Type B pancreatic cell (in vitro differentiated cells): ENCODE results near the gene TRAF3IP1. TPM values are rescaled to one million over a fixed set of nuclear protein-coding genes. Genes with fewer than 3 reads are reported as not detected.

Experiments
- DNase-seq: peaks from one replicate; pipeline ENCODE4 v3.0.0; 2021; ENCODE audit warnings: mixed read lengths; ENCODE audit not compliant: unreplicated experiment; ENCODE audit errors: extremely low spot score
- H3K27ac Mint-ChIP-seq: 2 replicates; pipeline ENCODE4 v1.8.0; 2021; ENCODE audit warnings: mild to moderate bottlenecking, mixed read lengths
- H3K27me3 Mint-ChIP-seq: 2 replicates; pipeline ENCODE4 v1.8.0; 2021; ENCODE audit warnings: mixed read lengths
- H3K36me3 Mint-ChIP-seq: 2 replicates; pipeline ENCODE4 v1.8.0; 2021; ENCODE audit warnings: mixed read lengths
- H3K4me1 Mint-ChIP-seq: one replicate; pipeline ENCODE4 v1.8.0; 2021; ENCODE audit warnings: mixed read lengths; ENCODE audit not compliant: unreplicated experiment
- H3K4me3 Mint-ChIP-seq: 2 replicates; pipeline ENCODE4 v1.8.0; 2021; ENCODE audit warnings: mild to moderate bottlenecking, mixed read lengths
- H3K9me3 Mint-ChIP-seq: 2 replicates; pipeline ENCODE4 v1.8.0; 2021; ENCODE audit warnings: mixed read lengths
- total RNA-seq: library from RNA; stranded (reverse); gene quantifications from 2 replicates; pipeline ENCODE4 v1.2.1, GENCODE V29; 2021; ENCODE audit warnings: low replicate concordance
- TF ChIP-seq, protein P1 (sequence below): fragments of 200-600 bp; sonication (generic); conservative IDR thresholded peaks from 2 replicates; pipeline ENCODE4 v1.5.0; 2021; ENCODE audit warnings: antibody characterized with exemption, mild to moderate bottlenecking

Gene TRAF3IP1
- total RNA-seq, 1 donor from 2014 or later: 20.9 TPM

DNA sequence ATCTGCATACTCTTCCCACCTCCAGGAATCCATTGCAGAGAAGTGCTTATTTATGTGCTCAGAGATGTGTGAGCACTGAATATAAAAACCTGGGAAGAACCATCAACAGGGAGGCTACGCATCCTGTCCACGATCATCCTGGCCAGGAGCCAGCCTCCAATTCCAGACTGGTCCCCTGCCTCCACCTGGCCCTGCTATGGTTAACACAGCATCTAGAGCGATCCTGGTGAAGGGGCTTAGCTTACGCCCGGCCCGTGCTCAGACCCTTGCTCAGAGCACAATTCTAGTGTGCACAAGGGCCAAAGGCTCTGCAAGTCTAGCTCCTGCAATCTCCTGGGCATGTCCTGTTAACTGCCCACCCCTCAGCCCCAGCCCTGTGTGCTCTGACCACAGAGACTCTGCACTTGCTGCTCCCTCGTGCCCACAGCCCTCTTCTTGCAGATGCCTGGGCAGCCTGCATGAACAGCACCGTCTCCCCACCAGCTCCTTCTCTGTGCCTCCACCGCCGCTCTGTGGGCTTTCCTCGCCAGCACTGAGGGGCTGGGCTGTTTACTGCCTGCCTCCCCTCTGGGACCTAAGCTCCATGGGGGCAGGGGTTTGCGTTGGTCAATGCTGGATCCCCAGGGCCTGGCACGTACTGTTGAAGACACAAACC is 38.4 kb upstream of the TRAF3IP1 start:
- no peak for DNase-seq
- no peaks in the 10 kb centered on the region for H3K9me3 Mint-ChIP-seq
- peak overlapping the region; percentile 68 for H3K27ac Mint-ChIP-seq
- TF ChIP-seq, protein P1, sequence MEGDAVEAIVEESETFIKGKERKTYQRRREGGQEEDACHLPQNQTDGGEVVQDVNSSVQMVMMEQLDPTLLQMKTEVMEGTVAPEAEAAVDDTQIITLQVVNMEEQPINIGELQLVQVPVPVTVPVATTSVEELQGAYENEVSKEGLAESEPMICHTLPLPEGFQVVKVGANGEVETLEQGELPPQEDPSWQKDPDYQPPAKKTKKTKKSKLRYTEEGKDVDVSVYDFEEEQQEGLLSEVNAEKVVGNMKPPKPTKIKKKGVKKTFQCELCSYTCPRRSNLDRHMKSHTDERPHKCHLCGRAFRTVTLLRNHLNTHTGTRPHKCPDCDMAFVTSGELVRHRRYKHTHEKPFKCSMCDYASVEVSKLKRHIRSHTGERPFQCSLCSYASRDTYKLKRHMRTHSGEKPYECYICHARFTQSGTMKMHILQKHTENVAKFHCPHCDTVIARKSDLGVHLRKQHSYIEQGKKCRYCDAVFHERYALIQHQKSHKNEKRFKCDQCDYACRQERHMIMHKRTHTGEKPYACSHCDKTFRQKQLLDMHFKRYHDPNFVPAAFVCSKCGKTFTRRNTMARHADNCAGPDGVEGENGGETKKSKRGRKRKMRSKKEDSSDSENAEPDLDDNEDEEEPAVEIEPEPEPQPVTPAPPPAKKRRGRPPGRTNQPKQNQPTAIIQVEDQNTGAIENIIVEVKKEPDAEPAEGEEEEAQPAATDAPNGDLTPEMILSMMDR: no peak
- H3K4me1 Mint-ChIP-seq: peaks cover 52% of the 10 kb centered on the region
- no peak overlapping the region for H3K4me3 Mint-ChIP-seq
- H3K27me3 Mint-ChIP-seq: no peaks in the 10 kb centered on the region
- H3K36me3 Mint-ChIP-seq: peaks cover 9% of the 10 kb centered on the region

DNA sequence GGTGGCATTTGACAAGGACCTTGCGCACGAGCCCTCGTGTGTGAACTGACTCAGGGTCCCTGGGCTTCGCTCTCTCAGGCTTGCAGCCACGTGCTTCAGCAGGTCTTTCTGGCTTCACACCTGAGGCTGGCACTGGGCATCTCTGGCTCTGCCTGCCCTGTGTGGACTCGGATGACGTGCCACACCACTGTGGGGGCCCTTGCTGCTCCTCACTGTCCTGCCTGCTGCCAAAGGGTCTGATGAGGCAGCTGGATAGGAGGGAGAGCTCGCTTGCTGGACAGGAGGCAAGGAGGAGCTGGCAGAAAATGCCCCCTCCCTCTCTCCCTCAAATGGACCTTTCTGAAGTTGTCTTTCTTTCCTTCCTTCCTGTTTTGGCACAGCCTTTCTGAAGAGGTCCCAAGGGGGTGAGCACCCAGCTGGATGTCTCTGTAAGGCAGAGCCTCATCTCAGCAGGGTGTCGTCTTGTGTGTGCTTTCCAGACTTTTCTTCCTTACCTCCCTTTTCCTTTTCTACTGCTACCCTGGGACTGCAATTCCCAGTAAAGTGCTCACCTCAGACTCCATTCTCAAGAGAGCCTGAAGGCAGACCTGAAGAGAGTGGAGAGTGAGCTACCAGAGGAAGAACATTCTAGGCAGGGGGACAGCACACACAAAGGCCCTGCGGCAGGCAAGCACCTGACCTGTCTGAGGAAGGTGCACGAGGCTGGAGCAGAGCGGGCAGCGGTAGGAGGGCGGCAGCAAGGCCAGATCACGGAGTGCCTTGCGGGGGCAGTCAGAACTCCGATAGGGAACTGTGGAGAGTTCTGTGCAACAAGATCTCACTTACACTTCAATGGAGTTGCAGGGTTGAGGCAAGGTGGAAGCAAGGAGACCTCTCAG is 37.2 kb upstream of the TRAF3IP1 start:
- H3K27me3 Mint-ChIP-seq: no peaks in the 10 kb centered on the region
- H3K4me3 Mint-ChIP-seq: no peak overlapping the region
- TF ChIP-seq, protein P1: no peak
- H3K9me3 Mint-ChIP-seq: no peaks in the 10 kb centered on the region
- H3K4me1 Mint-ChIP-seq: peaks cover 53% of the 10 kb centered on the region
- H3K36me3 Mint-ChIP-seq: peaks cover 8% of the 10 kb centered on the region
- DNase-seq: no peak
- H3K27ac Mint-ChIP-seq: peak overlapping the region; percentile 76

DNA sequence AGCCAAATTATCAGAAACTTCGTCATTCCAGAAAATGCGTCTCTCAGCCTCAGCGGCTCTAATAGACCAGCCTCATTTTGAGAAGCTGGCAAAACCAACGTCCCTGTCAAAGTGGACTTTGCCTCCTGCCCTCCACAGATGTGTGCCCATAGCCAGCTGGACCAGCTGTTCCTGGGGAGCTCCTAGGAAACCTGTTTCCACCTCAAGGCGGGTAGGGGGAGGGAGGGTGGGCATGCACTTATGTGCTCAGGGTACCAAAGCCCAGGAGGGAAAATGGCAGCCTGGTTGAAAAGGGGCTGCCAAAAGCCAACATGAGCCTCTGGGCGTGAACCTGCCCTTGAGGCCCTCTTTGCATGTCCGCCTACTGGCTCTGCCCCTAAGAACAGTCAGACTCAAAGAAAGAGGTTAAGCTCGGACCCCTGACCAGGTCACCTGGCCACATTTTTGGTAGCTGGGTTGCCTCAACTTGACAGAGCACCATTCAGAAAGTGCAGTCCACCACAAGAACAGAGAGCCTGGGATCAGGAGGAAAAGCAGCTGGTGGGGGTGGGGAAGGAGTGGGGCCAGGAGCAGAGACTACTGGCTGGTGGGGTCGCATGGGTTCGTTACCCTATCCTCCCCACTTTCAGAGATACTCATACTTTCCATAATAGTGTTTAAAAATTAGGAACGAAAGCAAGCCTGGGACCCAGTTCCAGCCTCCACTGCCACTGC is 35.4 kb upstream of the TRAF3IP1 start:
- no peaks in the 10 kb centered on the region for H3K27me3 Mint-ChIP-seq
- TF ChIP-seq, protein P1: no peak
- no peak for DNase-seq
- H3K4me3 Mint-ChIP-seq: peak overlapping the region; percentile 87
- peaks cover 4% of the 10 kb centered on the region for H3K36me3 Mint-ChIP-seq
- no peaks in the 10 kb centered on the region for H3K9me3 Mint-ChIP-seq
- H3K4me1 Mint-ChIP-seq: peaks cover 51% of the 10 kb centered on the region
- peak overlapping the region; percentile 96 for H3K27ac Mint-ChIP-seq

DNA sequence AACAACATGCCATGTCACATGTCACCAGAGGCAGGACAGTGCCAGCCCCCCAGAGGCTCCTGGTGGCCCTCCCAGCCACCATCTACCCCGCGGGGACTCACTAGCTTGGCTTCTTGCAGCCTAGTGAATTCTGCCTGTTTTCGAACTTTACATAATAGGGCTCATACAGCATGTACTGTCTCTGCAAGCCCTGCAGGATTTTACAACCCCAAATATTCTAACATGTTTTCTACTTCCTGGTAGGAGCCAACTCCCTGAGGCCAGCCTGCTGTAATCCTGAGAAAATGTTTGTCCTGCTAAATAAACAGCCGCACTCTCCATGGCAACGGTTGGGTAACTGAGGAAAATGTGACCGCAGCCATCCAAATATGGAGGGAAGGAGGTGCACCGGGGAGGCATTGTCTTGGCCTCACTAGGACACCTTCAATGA is 34.6 kb upstream of the TRAF3IP1 start:
- TF ChIP-seq, protein P1: peak; percentile 15
- Mint-ChIP-seq H3K9me3 (no peaks in the 10 kb centered on the region), H3K4me1 (peaks cover 52% of the 10 kb centered on the region), H3K27ac (peak overlapping the region; percentile 96), H3K27me3 (no peaks in the 10 kb centered on the region), H3K36me3 (peaks cover 4% of the 10 kb centered on the region), H3K4me3 (peak overlapping the region; percentile 87)
- DNase-seq: no peak

DNA sequence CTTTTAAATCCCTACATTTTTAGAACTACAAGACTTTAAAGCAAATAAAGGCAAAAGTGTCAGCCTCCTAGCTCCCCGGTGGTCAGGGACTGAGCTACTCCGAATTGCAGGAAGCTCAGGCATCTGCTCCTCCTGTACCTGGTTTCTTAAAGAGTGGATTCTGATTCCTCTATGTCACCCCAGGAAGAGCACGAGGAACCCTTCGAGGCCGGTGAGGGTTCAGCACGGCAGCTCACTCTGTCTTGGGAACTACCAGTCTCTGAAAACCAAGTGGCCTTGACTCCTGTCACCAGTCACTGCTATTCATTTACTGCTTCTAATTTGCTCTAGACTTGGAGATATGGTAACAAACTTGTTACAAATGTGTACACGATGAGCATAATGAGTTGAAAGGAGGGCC is 34.2 kb upstream of the TRAF3IP1 start:
- no peak for DNase-seq
- peaks cover 4% of the 10 kb centered on the region for H3K36me3 Mint-ChIP-seq
- H3K27ac Mint-ChIP-seq: peak overlapping the region; percentile 96
- H3K27me3 Mint-ChIP-seq: no peaks in the 10 kb centered on the region
- H3K4me3 Mint-ChIP-seq: peak overlapping the region; percentile 87
- TF ChIP-seq, protein P1: peak; percentile 2
- no peaks in the 10 kb centered on the region for H3K9me3 Mint-ChIP-seq
- H3K4me1 Mint-ChIP-seq: peaks cover 53% of the 10 kb centered on the region
